Suprapubic skin (tissue), 4 donors: ENCODE measurements around the gene PSME3IP1.
"Not testable (repeated sequence)": the region's sequence is repeated elsewhere in the genome, so short reads cannot be mapped to it uniquely, and the experiment has no call there.

Source experiments
- CTCF ChIP-seq, 2 donors: fragments of 200-600 bp in 1 of 2; fragments of 450-650 bp in 1 of 2; sonication (generic) in 1 of 2; IDR thresholded peaks; one replicate each; pipeline ENCODE4 v1.5.1; 2016 to 2019; ENCODE audit warnings: antibody characterized with exemption in 2 of 2, mild to moderate bottlenecking in 1 of 2, moderate library complexity in 1 of 2
- EP300 ChIP-seq: sonication (generic); formaldehyde crosslinking; IDR thresholded peaks from one replicate; pipeline ENCODE4 v1.6.1; 2017; ENCODE audit warnings: antibody characterized with exemption
- POLR2A ChIP-seq, 2 donors: fragments of 450-650 bp; IDR thresholded peaks; one replicate each; pipeline ENCODE4 v1.6.1; 2017; ENCODE audit warnings: antibody characterized with exemption in 2 of 2, mild to moderate bottlenecking in 2 of 2, moderate library complexity in 2 of 2
- POLR2AphosphoS5 ChIP-seq, 3 donors: sonication (generic); formaldehyde crosslinking; IDR thresholded peaks; one replicate each; pipeline ENCODE4 v1.6.1; 2017; ENCODE audit warnings: antibody characterized with exemption in 3 of 3

GRCh38 chr16:57200321-57200720 lies 14.5 kb upstream of the PSME3IP1 start:
- TF ChIP-seq POLR2AphosphoS5 (IDR thresholded peaks at IDR 0.05); POLR2A (IDR thresholded peaks at IDR 0.05); CTCF (IDR thresholded peaks at IDR 0.05); EP300: not testable (repeated sequence)
